HS-5 (cell line): ENCODE data around the gene SF3A1.
A peak's percentile ranks its signal among the peaks of the same experiment; 100 is the strongest.

Experiments
- DNase-seq: peaks from one replicate; pipeline ENCODE4 v3.0.0-alpha.2; 2012; ENCODE audit warnings: low read depth

SF3A1 gene

DNA sequence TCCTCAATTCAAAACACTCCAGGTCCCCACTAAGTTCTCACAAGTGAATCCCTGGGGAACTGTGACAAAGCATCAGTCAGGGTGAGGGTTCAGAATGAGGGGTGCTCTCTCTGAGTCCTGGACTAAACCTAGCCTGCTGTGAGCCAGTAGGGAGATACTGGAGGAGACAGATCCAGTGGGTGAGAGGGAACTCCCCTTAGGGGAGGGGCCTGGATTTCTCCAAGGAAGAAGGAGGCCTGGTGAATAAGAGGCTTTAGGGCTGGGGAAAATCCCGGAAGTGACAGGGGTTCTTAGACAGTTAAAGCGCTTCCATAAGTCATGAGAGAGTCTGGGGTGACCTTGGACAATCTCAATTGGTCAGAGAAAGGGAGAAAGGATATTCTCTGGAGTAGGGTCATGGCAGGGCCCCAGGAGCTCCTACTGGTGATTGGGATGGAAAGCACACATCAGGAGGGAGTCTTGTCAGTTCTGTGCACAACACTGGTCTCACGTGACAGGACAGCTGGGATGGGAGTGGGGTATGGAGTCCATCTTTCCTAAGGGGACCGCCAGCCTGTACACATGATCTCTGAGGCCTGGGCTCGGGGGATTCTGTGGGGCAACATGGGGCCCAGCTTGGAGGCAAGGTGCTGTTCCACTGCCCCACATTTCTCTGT lies 31.5 kb downstream of the SF3A1 start:
- DNase-seq, result peak; percentile 49

DNA sequence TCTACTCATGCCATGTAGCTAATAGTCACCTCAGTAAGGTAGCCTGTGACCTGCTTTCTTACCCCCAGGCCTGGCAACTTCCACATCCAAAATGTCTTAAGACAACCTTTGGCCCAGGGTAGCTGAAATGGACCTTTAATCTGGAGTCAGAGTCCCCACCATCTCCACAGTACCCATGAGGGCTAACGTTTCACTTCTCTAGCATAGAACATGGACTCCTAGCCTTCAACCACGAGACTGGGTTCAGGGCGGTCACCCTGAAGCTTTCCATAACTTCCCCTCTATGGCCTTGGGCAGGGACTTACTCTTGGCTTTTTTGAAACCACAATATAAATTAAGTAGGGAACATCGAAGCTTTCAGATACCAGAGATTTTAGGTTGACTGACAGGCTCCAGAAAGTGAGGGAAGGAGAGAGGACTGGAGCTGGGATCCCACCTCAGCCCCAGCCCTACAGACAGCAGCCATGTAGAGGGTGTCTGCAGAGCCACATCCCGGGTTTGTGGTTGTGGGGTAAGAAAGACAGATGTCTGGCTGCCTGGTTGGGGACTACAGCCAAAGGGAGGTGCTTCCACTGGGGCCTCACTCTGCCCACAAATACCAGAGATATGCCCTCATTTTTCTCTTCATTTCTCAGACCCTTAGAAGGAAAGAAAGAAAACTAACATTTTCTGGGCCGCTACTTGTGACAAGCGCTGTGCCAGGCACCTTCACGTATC lies 32.5 kb downstream of the SF3A1 start:
- DNase-seq, result no peak

DNA sequence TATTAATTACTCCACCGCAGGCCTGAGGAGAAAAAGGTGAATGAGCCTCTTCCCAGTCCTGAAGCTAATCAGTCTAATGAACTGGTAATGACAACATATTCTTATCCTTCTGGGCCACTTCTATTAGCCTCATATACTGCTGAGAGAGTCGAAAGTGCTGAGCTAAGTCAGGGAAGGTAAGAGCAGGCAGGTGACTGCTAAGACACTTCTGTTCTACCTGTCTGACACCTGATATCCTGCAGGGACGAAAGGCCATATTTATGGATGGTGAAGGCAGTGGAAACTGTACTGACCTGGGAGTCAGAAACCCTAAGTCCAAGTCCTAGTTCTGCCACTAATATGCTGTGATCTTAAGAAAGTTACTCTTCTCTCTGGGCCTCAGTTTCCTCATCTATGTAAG lies 33.4 kb downstream of the SF3A1 start:
- no peak for DNase-seq

DNA sequence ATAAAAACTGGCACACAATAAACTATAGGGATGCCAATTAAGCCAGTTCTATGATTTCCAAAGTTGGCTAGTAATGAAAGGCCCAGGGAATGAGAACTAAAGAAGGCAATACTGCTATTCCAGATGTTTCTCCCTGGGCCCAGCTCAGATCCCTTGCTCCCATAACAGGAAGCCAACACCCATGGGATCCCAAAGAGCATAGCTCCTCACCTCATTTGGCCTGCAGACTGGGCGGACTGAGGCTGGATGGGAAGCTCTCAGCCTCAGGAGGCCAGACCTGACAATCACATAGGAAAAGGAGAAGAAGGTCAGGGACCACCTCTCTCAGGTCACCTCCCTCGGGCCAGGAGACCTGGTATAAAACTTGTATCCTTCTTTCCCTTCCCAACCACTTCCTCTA lies 35.2 kb downstream of the SF3A1 start:
- DNase-seq, result no peak

DNA sequence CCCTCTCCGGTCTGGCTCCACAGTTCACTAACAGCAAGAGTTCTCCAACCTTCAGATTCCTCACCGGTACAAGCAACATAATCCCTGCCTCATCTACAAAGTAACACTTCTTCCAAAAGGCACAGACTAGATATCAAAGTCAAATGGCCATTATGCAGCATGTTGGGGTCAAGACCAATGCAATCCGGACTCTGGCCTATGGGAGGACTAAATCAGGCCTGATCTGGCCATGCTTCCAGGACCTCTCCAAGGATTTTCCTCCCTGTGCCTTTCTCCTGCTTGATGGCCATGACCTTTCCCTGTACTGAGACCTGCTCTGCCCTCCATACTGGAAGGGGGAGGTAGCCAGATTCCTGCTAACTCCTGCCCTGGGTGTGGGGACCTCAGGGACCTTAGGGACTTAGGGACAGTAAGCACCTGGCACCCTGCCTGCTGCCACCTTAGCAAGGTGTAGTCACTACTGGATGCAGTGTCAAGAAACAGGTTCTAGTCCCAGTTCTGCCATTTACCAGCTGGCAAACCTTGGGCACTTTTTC lies 36.6 kb downstream of the SF3A1 start:
- no peak for DNase-seq

DNA sequence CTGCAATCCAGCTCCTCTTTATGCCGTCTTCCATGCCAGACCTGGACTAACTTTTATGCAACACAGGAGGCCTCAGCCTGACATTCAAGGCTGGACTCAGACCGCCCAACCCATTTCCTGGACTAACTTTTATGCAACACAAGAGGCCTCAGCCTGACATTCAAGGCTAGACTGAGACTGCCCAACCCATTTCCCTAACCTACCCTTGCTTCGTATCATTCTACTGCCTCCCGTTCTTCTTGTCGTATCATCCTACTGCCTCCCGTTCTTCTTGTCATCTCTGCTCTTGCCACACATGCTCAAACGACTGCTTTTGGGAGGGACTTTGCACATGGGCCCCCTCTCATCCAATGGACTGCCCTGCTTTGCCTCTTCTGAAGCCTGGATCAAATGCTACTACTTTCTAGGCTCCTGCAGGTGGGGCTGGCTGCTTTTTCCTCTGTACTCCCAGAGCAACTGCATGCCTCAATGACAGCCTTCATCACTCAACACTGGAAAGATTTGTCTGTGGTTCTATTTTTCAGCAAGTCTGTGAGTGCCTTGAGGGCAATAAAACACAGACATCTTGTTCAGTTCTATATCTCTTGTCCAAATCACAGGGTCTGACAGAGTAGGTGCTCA lies 37.8 kb downstream of the SF3A1 start:
- DNase-seq, result no peak

- no peak for DNase-seq
Observed at GRCh38 chr22:30317778-30318177, 38.9 kb downstream of the SF3A1 start.

DNA sequence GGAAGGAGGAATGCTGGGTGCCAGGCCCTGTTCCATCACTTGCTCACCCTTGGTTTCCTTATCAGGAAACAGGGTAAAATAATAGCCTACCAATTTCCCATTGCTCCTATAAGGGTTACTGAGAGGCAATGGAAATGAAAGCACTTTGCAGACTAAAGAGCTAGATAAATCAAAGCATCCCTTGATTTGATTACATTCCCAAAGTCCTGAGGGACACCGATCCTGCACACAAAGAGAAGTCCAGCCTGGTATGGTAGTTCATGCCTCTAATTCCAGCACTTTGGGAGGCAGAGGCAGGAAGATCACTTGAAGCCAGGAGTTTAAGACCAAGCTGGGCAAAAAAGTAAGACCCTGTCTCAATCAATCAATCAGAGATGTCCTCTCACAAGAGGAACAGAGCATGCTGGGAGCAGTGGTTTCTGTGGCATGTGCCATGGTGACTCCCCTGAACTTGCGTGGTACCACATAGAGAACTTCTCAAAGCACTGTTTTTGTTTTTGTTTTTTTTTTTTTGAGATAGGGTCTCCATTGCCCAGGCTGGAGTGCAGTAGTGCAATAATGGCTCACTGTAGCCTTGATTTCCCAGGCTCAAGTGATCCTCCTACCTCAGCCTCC lies 40.6 kb downstream of the SF3A1 start:
- no peak for DNase-seq

GRCh38 chr22:30314915-30315314 lies 41.8 kb downstream of the SF3A1 start:
- no peak for DNase-seq

DNA sequence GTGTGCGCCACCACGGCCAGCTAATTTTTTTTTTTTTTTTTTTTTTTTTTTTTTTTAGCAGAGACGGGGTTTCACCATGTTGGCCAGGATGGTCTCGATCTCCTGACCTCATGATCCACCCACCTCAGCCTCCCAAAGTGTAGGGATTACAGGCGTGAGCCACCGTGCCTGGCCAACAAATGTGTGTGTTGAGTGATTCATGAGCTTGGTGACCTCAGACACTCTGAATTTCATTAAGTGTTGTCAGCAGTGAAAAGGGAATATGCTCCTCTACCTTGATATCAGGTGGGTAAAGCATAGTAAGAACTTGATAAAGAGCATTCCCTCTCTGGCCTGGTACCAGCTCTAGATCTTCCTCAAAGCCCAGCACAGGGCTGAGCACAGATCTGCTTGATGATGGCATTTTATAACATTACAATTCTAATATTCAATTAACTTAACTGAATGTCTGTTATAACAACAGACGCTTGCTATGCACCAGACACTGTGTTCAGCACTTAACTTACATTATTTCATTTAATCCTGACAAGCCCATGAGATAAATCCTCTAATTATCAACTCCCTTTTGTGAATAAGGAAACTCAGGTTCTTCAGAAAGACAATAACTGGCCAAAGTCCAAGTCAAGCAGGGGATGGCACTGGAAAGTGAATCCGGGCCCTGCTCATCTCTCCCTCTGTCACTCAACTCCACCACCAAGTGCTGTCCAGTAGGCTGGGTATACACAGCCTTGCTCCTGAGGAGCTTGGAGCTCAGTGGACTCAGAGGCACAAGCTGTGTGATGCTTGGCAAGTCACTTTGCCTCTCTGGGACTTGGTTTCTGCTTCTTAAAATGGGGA lies 42.9 kb downstream of the SF3A1 start:
- no peak for DNase-seq

DNA sequence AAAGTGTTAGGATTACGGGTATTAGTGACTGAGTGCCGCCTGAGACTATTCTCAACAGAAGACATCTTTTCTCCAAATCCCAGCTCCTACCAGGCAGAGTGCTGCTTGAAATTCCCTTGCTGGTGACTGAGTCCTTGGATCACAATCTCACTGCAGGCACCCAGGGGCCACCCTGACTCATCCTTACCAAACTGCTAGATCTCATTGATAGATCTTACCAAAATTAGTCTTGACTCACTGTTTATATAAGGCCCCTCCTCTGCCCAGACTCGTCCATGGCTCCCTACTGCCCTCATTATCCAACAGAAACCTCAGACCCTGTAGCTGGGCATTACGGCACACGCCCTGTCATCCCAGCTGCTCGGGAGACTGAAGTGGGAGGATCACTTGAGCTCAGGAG lies 44.6 kb downstream of the SF3A1 start:
- peak; percentile 62 for DNase-seq

DNA sequence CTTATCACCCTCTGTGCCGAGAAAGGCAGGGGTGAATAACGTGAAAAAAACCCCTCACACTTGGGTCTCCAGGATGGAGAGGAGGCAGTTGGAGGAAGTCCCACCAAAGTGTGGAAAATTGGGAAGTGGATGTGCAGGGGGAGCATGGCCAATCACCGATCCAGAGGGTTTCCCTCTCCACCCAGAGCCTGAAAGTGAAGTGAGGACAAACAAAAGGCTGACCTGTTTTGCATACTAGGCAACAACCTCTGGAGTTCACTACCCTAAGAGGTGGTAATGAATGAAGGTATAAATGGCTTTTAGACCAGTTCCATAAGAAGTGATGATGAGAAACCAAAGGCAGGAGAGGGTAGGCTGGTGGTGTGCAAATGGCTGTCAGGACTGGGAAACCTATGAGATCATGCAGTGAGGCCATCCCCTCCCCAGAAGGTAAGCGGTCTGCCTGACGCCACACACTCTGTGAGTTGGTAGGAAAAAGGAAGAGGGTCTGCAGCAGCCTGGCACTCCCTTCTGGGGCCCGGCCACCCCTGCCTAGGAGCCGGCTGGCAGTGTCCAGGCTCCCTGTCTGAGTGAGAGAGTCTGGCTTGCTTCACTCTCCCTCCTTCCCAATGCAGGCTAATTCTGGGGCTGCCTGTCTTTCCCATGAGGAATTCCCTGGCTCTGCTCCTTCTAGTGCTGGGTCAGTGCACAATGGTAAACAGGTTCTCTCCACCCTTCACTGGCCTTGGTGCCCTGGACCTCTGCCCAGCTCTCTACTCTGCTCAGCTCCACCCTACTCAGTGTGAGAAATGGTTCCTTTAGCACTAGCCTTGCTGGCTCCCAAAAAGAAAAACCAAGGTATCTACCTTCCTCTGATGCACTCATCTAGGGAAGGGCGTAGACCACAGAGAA lies 45.6 kb downstream of the SF3A1 start:
- no peak for DNase-seq

GRCh38 chr22:30309951-30310741 lies 46.5 kb downstream of the SF3A1 start:
- DNase-seq, result no peak

DNA sequence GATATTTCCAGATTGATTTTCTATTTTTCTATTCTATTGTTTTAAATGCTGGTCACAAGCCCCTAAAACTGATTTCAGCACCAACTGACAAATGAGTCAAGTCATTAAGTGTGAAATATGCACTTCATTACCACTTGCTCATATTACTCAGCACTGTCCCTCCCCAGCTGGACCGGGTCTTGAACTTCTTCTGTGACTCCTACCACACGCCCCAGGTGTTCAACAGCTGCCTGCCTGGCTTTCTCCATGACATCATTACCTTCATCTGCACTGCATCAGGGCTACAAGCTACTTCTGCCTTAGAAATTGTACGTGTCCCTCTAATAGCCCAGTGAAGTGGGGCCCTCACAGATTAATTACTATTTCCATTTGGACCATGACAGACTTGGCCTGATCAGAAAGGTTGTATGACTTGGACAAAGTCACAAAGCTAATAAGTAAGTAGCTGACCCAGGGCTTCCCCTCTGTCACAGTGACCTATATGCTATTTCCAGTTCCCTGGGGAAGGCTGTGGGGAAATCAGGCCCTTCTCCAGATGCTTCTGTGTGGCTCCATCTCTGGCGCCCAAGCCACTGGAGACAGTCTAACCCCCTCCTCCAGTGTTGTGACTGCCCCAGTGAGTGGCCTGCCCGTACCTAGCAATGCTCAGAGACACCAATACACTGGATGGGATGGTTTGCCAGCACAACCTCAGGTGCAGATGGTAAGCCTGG lies 48.0 kb downstream of the SF3A1 start:
- DNase-seq, result no peak

DNA sequence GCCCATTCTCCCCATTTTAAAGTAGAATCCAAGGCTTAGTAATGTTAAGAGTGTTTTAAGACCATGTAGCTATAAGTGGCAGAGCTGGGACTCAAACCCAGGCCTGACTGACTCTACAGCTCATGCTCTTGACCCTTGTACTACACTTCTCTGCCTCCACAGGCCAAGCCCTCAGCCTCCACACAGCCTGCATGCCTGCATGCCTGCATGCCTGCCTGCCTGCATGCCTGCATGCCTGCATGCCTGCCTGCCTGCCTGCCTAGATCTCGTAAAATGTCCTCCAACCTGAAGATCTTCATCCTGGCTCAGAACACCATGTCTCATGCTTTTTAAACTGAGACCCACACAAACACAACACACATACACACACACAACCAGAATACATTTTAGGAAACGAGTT lies 48.6 kb downstream of the SF3A1 start:
- DNase-seq, result no peak

DNA sequence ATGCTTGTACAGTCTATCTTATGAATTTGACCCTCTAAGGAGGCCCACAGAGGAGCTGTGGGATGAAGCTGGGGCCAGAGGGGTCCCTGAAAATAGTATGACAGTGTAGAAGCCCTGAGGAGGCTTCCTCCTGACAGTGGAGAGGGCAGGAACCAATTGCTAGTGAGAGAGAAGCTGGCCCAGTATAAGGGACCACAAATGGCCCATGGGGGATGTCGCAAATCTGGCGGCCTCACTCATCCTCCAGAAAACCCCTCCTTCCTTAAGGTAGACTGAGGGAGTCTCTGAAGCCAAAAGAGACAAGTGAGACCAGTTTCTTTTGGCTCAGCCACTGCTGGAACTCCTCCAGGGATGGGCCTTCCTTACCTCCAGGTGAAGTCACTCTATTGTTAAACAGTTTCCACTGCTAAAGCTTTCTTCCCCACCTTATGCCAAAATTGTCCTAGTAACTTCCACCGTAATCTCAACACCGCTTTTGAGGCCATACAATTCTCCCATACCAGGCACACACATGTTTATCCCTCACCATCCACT lies 49.6 kb downstream of the SF3A1 start:
- no peak for DNase-seq

- no peak for DNase-seq
Observed at GRCh38 chr22:30306627-30307011, 50.1 kb downstream of the SF3A1 start.

GRCh38 chr22:30305906-30306626 lies 50.6 kb downstream of the SF3A1 start:
- DNase-seq, result no peak
